Measurements from ENCODE around the gene MLIP.

DNA sequence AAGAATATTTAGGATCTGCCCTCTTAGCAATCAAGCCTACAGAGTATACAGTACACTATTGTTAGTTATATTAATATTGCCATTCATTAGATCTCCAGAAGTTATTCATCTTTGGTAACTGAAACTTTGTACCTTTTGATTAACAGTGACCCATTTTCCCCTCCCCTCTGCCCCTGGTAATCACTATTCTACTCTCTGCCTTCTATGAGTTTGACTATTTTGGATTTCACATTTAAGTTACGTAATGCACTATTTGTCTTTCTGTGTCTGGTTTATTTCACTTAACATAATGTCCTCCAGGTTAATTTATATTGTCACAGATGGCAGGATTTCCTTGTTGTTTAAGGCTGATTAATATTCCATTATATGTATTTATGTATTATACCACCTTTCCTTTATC is 111.0 kb downstream of the MLIP start:
- no peak for TF ChIP-seq REST (IDR thresholded peaks at IDR 0.05; ENCODE audit: insufficient read depth in 1 of 2, low read depth in 2 of 2, low read length in 1 of 2)
- TF ChIP-seq, protein P1, sequence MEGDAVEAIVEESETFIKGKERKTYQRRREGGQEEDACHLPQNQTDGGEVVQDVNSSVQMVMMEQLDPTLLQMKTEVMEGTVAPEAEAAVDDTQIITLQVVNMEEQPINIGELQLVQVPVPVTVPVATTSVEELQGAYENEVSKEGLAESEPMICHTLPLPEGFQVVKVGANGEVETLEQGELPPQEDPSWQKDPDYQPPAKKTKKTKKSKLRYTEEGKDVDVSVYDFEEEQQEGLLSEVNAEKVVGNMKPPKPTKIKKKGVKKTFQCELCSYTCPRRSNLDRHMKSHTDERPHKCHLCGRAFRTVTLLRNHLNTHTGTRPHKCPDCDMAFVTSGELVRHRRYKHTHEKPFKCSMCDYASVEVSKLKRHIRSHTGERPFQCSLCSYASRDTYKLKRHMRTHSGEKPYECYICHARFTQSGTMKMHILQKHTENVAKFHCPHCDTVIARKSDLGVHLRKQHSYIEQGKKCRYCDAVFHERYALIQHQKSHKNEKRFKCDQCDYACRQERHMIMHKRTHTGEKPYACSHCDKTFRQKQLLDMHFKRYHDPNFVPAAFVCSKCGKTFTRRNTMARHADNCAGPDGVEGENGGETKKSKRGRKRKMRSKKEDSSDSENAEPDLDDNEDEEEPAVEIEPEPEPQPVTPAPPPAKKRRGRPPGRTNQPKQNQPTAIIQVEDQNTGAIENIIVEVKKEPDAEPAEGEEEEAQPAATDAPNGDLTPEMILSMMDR (IDR thresholded peaks at IDR 0.05): no peak
